Measurements from ENCODE around the gene PPP1R13L. TPM values are rescaled to one million over a fixed set of nuclear protein-coding genes. Genes with fewer than 3 reads are reported as not detected.

Gene PPP1R13L
- total RNA-seq, 1 experiment from 2014 or later = 36.4 TPM

DNA sequence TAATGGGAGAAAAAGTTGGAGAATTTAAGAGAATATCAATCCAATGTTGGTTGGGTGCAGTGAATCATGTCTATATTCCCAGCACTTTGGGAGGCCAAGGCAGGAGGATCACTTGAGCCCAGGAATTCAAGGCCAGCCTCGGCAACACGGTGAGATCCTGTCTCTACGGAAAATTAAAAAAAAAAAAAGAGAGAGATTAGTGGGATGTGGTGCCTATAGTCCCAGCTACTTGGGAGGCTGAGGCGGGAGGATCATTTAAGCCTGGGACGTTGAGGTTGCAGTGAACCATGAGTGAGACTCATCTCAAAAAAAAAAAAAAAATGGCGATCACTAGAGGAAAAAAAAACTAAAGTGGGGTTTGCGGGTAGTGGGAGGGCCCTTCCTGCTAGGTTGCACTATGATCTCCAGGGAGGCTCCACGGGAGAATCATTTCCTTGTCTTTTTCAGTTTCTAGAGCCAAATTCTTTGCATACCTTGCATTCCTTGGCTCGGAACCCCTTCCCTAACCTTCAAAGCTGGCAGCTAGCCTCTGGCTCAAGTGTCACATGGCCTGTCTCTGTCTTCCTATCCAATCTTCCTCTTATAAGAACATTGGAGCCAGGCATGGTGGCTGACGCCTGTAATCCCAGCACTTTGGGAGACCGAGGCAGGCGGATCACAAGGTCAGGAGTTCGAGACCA, 28.7 kb downstream of the PPP1R13L start:
- POLR2A ChIA-PET (ENCODE audit: unreplicated experiment) = no interaction called here
- no peaks in the 10 kb centered on the region for H3F3A ChIP-seq (ENCODE audit: low read length, unreplicated experiment)
- no peaks in the 10 kb centered on the region for H3K79me2 ChIP-seq (ENCODE audit: low read length)
- 0 out of 2 replicates have a peak overlapping the region, but pooled peaks have one; percentile 15 for H3K9ac ChIP-seq (ENCODE audit: low read length)
- no peaks in the 10 kb centered on the region for H3K36me3 ChIP-seq (ENCODE audit: low read depth, low read length)
- TSS peak; percentile 48 for BruUV-seq (replicated peaks)
- DNase-seq (peak; percentile 94), ATAC-seq (peak; percentile 80)
- H3K9me2 ChIP-seq (replicated peaks; ENCODE audit: low read length) = no peaks in the 10 kb centered on the region
- intact Hi-C loops (cut with micrococcal nuclease) = loop anchor here (2.0 kb wide), 1 partner anchor 31 kb away; the partner anchor contains the start of gene POLR1G
- H4K20me1 ChIP-seq (ENCODE audit: low read length) = no peaks in the 10 kb centered on the region
- peak overlapping the region; percentile 54 for H3K4me2 ChIP-seq (ENCODE audit: low read length)
- no peaks in the 10 kb centered on the region for H3K9me3 ChIP-seq (ENCODE audit: low read length)
- no peak overlapping the region for H2AFZ ChIP-seq (ENCODE audit: low read length)
- no peaks in the 10 kb centered on the region for H3K27me3 ChIP-seq (ENCODE audit: low read length)
- TF ChIP-seq CTCF (conservative IDR thresholded peaks at IDR 0.05; ENCODE audit: low read depth, low read length) = no peak
- no peak for TF ChIP-seq EZH2phosphoT487 (IDR thresholded peaks at IDR 0.05; ENCODE audit: borderline replicate concordance, low read length)
- TF ChIP-seq EZH2 (IDR thresholded peaks at IDR 0.05; ENCODE audit: low read length, unreplicated experiment) = no peak
- CTCF ChIA-PET = interaction anchor here (0.7 kb wide), 1 partner anchor 549 kb away, joined by 6 read pairs; no protein-coding TSS in a partner anchor
- peak overlapping the region; percentile 84 for H3K27ac ChIP-seq (ENCODE audit: low read length)
- no peak overlapping the region for H3K4me3 ChIP-seq (ENCODE audit: low read length)
- peaks cover 19% of the 10 kb centered on the region for H3K4me1 ChIP-seq (ENCODE audit: insufficient read depth, low read length)

- ATAC-seq (peak; percentile 98), DNase-seq (peak; percentile 98)
- Histone ChIP-seq H3K27ac (ENCODE audit: low read length) (peak within 1 kb of the TSS; percentile 30; the same call in 1 of the 2 replicates), H2AFZ (ENCODE audit: low read length) (peak within 1 kb of the TSS; percentile 76), H3K4me1 (ENCODE audit: insufficient read depth, low read length) (peaks cover 7% of the 10 kb centered on the region), H3K9ac (ENCODE audit: low read length) (peak within 1 kb of the TSS; percentile 74), H3F3A (ENCODE audit: low read length, unreplicated experiment) (no peaks in the 10 kb centered on the region), H3K79me2 (ENCODE audit: low read length) (peaks cover 29% of the 10 kb centered on the region), H4K20me1 (ENCODE audit: low read length) (no peaks in the 10 kb centered on the region), H3K4me2 (ENCODE audit: low read length) (peak within 1 kb of the TSS; percentile 93), H3K9me2 (replicated peaks; ENCODE audit: low read length) (no peaks in the 10 kb centered on the region), H3K9me3 (ENCODE audit: low read length) (no peaks in the 10 kb centered on the region), H3K27me3 (ENCODE audit: low read length) (no peaks in the 10 kb centered on the region), H3K36me3 (ENCODE audit: low read depth, low read length) (no peaks in the 10 kb centered on the region), H3K4me3 (ENCODE audit: low read length) (peak within 1 kb of the TSS; percentile 94)
- TF ChIP-seq CTCF (conservative IDR thresholded peaks at IDR 0.05; ENCODE audit: low read depth, low read length) = no peak
- no peak for TF ChIP-seq EZH2 (IDR thresholded peaks at IDR 0.05; ENCODE audit: low read length, unreplicated experiment)
- no peak for TF ChIP-seq EZH2phosphoT487 (IDR thresholded peaks at IDR 0.05; ENCODE audit: borderline replicate concordance, low read length)
- intact Hi-C loops (cut with micrococcal nuclease) = no loop called here
- BruUV-seq (replicated peaks) = TSS peak; percentile 98
- CTCF ChIA-PET = no interaction called here
- POLR2A ChIA-PET (ENCODE audit: unreplicated experiment) = interaction anchor here (0.5 to 0.7 kb wide), 2 partner anchors 83 to 115 kb away, joined by 5 to 11 read pairs; no protein-coding TSS in a partner anchor
These were observed 34.3 kb downstream of the PPP1R13L start, which contains the start of gene ERCC2 for GRCh38 chr19:45370410-45371204. ERCC2 (minus strand) TSS chr19:45370573; CDS start chr19:45370540, 33 bp downstream.
